Measurements from ENCODE around the gene CLIC4. TPM values are rescaled to one million over a fixed set of nuclear protein-coding genes. Genes with fewer than 3 reads are reported as not detected.

The CLIC4 gene
- total RNA-seq, 1 donor from 2014 or later, result 90.4 TPM

GRCh38 chr1:24874056-24874455 is 128.8 kb downstream of the CLIC4 start:
- DNase-seq (ENCODE audit: low spot score, unreplicated experiment), result no peak
- Mint-ChIP-seq H3K27ac (no peak overlapping the region), H3K4me1 (ENCODE audit: low read depth) (no peaks in the 10 kb centered on the region), H3K9me3 (ENCODE audit: low read depth) (no peaks in the 10 kb centered on the region), H3K27me3 (peaks cover 7% of the 10 kb centered on the region), H3K36me3 (ENCODE audit: insufficient read depth) (no peaks in the 10 kb centered on the region), H3K4me3 (ENCODE audit: low read depth) (no peak overlapping the region)
- TF ChIP-seq CTCF (IDR thresholded peaks at IDR 0.05; ENCODE audit: unreplicated experiment), result no peak

DNA sequence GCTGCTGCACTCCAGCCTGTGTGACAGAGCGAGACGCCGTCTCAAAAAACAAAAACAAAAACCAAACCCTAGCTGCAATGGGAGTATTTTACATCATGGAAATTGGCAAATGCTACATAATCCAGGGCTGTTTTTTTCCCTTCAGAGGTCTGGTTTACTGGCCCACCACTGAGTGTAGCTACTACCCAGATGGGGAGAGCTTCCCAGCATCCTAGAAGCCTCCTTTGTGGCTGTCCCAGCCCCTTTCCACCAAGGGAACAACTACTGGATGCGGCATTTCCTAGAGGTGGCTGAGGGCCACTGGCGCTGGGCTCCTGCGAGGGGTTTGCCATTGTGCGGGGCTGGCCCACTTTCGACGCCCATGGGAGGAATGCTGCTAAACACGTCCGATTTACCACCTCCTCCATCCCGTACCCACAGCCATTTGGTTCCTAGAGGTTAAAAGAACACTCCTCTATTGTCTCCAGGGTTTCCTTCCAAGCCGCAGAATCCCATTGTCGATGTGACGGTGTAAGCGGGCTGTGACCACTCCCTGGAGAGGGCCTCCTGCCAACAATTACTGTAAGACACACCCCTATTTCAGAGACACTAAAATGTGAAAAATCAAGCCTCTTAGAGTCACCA is 129.5 kb downstream of the CLIC4 start:
- no peak for DNase-seq (ENCODE audit: low spot score, unreplicated experiment)
- no peak for TF ChIP-seq CTCF (IDR thresholded peaks at IDR 0.05; ENCODE audit: unreplicated experiment)
- H3K4me3 Mint-ChIP-seq (ENCODE audit: low read depth), result no peak overlapping the region
- no peaks in the 10 kb centered on the region for H3K4me1 Mint-ChIP-seq (ENCODE audit: low read depth)
- no peak overlapping the region for H3K27ac Mint-ChIP-seq
- H3K27me3 Mint-ChIP-seq, result peaks cover 7% of the 10 kb centered on the region
- no peaks in the 10 kb centered on the region for H3K36me3 Mint-ChIP-seq (ENCODE audit: insufficient read depth)
- H3K9me3 Mint-ChIP-seq (ENCODE audit: low read depth), result no peaks in the 10 kb centered on the region

DNA sequence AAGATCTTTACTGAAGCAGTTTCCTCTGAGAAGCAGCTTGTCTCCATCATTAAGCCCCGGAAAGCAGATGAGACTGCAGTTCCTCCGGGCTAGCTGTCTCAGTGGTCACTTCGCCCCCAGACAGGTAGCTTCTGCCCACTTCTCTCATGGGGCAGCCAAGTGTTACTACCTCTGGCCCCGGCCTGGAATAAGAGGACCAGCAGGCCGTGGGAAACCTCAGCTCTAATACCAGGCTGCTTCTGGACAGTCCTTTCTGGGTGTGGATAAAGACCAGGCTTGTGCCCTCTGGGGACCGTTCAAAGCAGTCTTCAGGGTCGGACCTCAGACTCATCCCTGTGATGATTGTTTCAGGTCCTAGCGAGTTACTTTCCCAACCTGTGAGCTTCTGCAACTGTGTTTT is 130.0 kb downstream of the CLIC4 start:
- TF ChIP-seq CTCF (IDR thresholded peaks at IDR 0.05; ENCODE audit: unreplicated experiment), result no peak
- H3K4me3 Mint-ChIP-seq (ENCODE audit: low read depth), result no peak overlapping the region
- H3K36me3 Mint-ChIP-seq (ENCODE audit: insufficient read depth), result no peaks in the 10 kb centered on the region
- no peak for DNase-seq (ENCODE audit: low spot score, unreplicated experiment)
- no peaks in the 10 kb centered on the region for H3K9me3 Mint-ChIP-seq (ENCODE audit: low read depth)
- no peak overlapping the region for H3K27ac Mint-ChIP-seq
- no peaks in the 10 kb centered on the region for H3K4me1 Mint-ChIP-seq (ENCODE audit: low read depth)
- H3K27me3 Mint-ChIP-seq, result peaks cover 12% of the 10 kb centered on the region

- no peak for DNase-seq (ENCODE audit: low spot score, unreplicated experiment)
- H3K27me3 Mint-ChIP-seq, result peaks cover 12% of the 10 kb centered on the region
- H3K27ac Mint-ChIP-seq, result no peak overlapping the region
- no peaks in the 10 kb centered on the region for H3K4me1 Mint-ChIP-seq (ENCODE audit: low read depth)
- H3K9me3 Mint-ChIP-seq (ENCODE audit: low read depth), result peaks cover 2% of the 10 kb centered on the region
- no peak for TF ChIP-seq CTCF (IDR thresholded peaks at IDR 0.05; ENCODE audit: unreplicated experiment)
- H3K36me3 Mint-ChIP-seq (ENCODE audit: insufficient read depth), result no peaks in the 10 kb centered on the region
- H3K4me3 Mint-ChIP-seq (ENCODE audit: low read depth), result no peak overlapping the region
Measured at GRCh38 chr1:24875991-24876506, 130.8 kb downstream of the CLIC4 start.

- no peak overlapping the region for H3K4me3 Mint-ChIP-seq (ENCODE audit: low read depth)
- peaks cover under 1% of the 10 kb centered on the region for H3K36me3 Mint-ChIP-seq (ENCODE audit: insufficient read depth)
- H3K27ac Mint-ChIP-seq, result no peak overlapping the region
- DNase-seq (ENCODE audit: low spot score, unreplicated experiment), result no peak
- no peak for TF ChIP-seq CTCF (IDR thresholded peaks at IDR 0.05; ENCODE audit: unreplicated experiment)
- H3K27me3 Mint-ChIP-seq, result peaks cover 9% of the 10 kb centered on the region
- peaks cover 6% of the 10 kb centered on the region for H3K9me3 Mint-ChIP-seq (ENCODE audit: low read depth)
- no peaks in the 10 kb centered on the region for H3K4me1 Mint-ChIP-seq (ENCODE audit: low read depth)
Measured at GRCh38 chr1:24878045-24878444, 132.8 kb downstream of the CLIC4 start.

All from progenitor cell of endocrine pancreas (in vitro differentiated cells).